Spleen (tissue), 7 donors: ENCODE measurements around the gene PDIA5.

ENCODE experiments used
- CTCF ChIP-seq, 11 experiments: fragments of 200-600 bp in 7 of 11; fragments of 450-650 bp in 4 of 11; sonication (generic) in 4 of 11; IDR thresholded peaks in 8 of 11; conservative IDR thresholded peaks in 3 of 11; 1 replicate in 7 of 11; 2 replicates in 4 of 11; pipeline versions ENCODE4 v1.4.0 to v1.8.0; 2016 to 2021; ENCODE audit warnings: antibody characterized with exemption in 11 of 11, inconsistent platforms in 4 of 11, mild to moderate bottlenecking in 1 of 11
- POLR2A ChIP-seq, 3 donors: fragments of 450-650 bp; IDR thresholded peaks; one replicate each; pipeline ENCODE4 v1.5.1; 2017; ENCODE audit warnings: antibody characterized with exemption in 3 of 3, mild to moderate bottlenecking in 1 of 3
- POLR2AphosphoS5 ChIP-seq, 3 donors: sonication (generic); formaldehyde crosslinking; IDR thresholded peaks; one replicate each; pipeline ENCODE4 v1.5.1; 2017; ENCODE audit warnings: antibody characterized with exemption in 3 of 3
- donor health status: DM: no; HTN: no; CAD: no; lungs with moderate emphysema.
- donor health status: DM: no; HTN: no; CAD: no.
- donor health status: DM: no; HTN: no; CAD: no.

- no peak for TF ChIP-seq CTCF (IDR thresholded peaks at IDR 0.05 in 8 of 11, conservative IDR thresholded peaks at IDR 0.05 in 3 of 11)
- no peak for TF ChIP-seq POLR2A (IDR thresholded peaks at IDR 0.05)
- no peak for TF ChIP-seq POLR2AphosphoS5 (IDR thresholded peaks at IDR 0.05)
Observed at GRCh38 chr3:123119388-123119787, 52.6 kb downstream of the PDIA5 start.
